HCT116 (cell line): ENCODE results near the gene GNAI3.

ENCODE experiments used
- ATF3 ChIP-seq: IDR thresholded peaks from 2 replicates; pipeline ENCODE4 v1.6.1; 2012
- CTCF ChIP-seq, 3 experiments: fragments of 200-600 bp in 1 of 3; sonication (generic) in 1 of 3; IDR thresholded peaks in 2 of 3; conservative IDR thresholded peaks in 1 of 3; 2 replicates each; pipeline ENCODE4 v1.5.1; 2012 to 2017; ENCODE audit warnings: low read depth in 2 of 3, low read length in 2 of 3, antibody characterized with exemption in 1 of 3, borderline replicate concordance in 1 of 3, control low read depth in 1 of 3, mild to moderate bottlenecking in 1 of 3, mixed read lengths in 1 of 3, mixed run types in 1 of 3, moderate library complexity in 1 of 3; ENCODE audit not compliant: insufficient read depth in 1 of 3
- POLR2A ChIP-seq: IDR thresholded peaks from 2 replicates; pipeline ENCODE4 v1.7.0; 2011; ENCODE audit warnings: borderline replicate concordance; ENCODE audit not compliant: insufficient read depth, insufficient read length; ENCODE audit errors: extremely low read depth
- POLR2AphosphoS5 ChIP-seq: IDR thresholded peaks from 2 replicates; pipeline ENCODE4 v1.6.1; 2011; ENCODE audit warnings: mild to moderate bottlenecking, low read depth, low read length, moderate library complexity
- RAD21 ChIP-seq: IDR thresholded peaks from 2 replicates; pipeline ENCODE4 v1.6.1; 2012; ENCODE audit warnings: low read depth, mild to moderate bottlenecking
- SP1 ChIP-seq: IDR thresholded peaks from 2 replicates; pipeline ENCODE4 v1.6.1; 2012; ENCODE audit warnings: low read depth
- TCF7L2 ChIP-seq: IDR thresholded peaks from 2 replicates; pipeline ENCODE4 v1.7.0; 2011; ENCODE audit warnings: borderline replicate concordance, inconsistent platforms; ENCODE audit not compliant: insufficient read depth, insufficient read length; ENCODE audit errors: extremely low read depth
- YY1 ChIP-seq: IDR thresholded peaks from 2 replicates; pipeline ENCODE4 v1.6.1; 2011; ENCODE audit warnings: low read length, low read depth, moderate library complexity, mild to moderate bottlenecking; ENCODE audit not compliant: insufficient replicate concordance; ENCODE audit errors: extremely low read depth
- ZBTB33 ChIP-seq: IDR thresholded peaks from 2 replicates; pipeline ENCODE4 v1.6.1; 2011; ENCODE audit warnings: mild to moderate bottlenecking, low read length, moderate library complexity; ENCODE audit not compliant: insufficient replicate concordance; ENCODE audit errors: extremely low read depth
- ZFX ChIP-seq: fragments of 450-650 bp; IDR thresholded peaks from 2 replicates; pipeline ENCODE4 v1.6.1; 2017

- TF ChIP-seq POLR2A = no peak
- TF ChIP-seq YY1 = no peak
- TF ChIP-seq CTCF (IDR thresholded peaks at IDR 0.05 in 2 of 3, conservative IDR thresholded peaks at IDR 0.05 in 1 of 3; ENCODE audit: borderline replicate concordance in 1 of 3, insufficient read depth in 1 of 3, low read depth in 2 of 3, low read length in 2 of 3) = no peak
- TF ChIP-seq TCF7L2 = no peak
- TF ChIP-seq SP1 = no peak
- no peak for TF ChIP-seq ZFX
- no peak for TF ChIP-seq POLR2AphosphoS5
- TF ChIP-seq ZBTB33 = no peak
- no peak for TF ChIP-seq ATF3
- TF ChIP-seq RAD21 = no peak
Observed at GRCh38 chr1:109582021-109582420, 33.6 kb downstream of the GNAI3 start.
